B cell (primary cell): ENCODE results near the gene CYTH4.
A peak's percentile ranks its signal among the peaks of the same experiment; 100 is the strongest.

Experiments used
- CTCF ChIP-seq: fragments of 200-600 bp; IDR thresholded peaks from one replicate; pipeline ENCODE4 v1.8.0; 2022; ENCODE audit warnings: antibody characterized with exemption, mild to moderate bottlenecking
- EZH2 ChIP-seq: IDR thresholded peaks from 2 replicates; pipeline ENCODE4 v1.6.1; 2012; ENCODE audit warnings: borderline replicate concordance, low read depth, mild to moderate bottlenecking, moderate library complexity, low read length; ENCODE audit not compliant: insufficient read depth, poor library complexity, severe bottlenecking

- TF ChIP-seq CTCF (peak; percentile 29), EZH2 (no peak)
Measured at GRCh38 chr22:37259540-37260029, 22.7 kb upstream of the CYTH4 start.
